Vagina (tissue), 2 donors: ENCODE data around the gene WFIKKN1. TPM values are rescaled to one million over a fixed set of nuclear protein-coding genes. Genes with fewer than 3 reads are reported as not detected.

Source experiments
- DNase-seq, 2 donors: peaks; one replicate each; pipeline ENCODE4 v3.0.0-alpha.2; 2017; ENCODE audit errors: extremely low spot score in 2 of 2
- H3K27ac ChIP-seq: fragments of 200-600 bp; sonication (generic); one replicate; pipeline ENCODE4 v1.5.1; 2019
- H3K27me3 ChIP-seq: fragments of 200-600 bp; sonication (generic); one replicate; pipeline ENCODE4 v1.5.1; 2019
- H3K36me3 ChIP-seq, 2 donors: fragments of 200-600 bp; sonication (generic); one replicate each; pipeline ENCODE4 v1.5.1; 2017 to 2019
- H3K4me1 ChIP-seq: fragments of 200-600 bp; sonication (generic); one replicate; pipeline ENCODE4 v1.5.1; 2019
- H3K4me3 ChIP-seq, 2 donors: fragments of 200-600 bp; sonication (generic); 1 replicate in 1 of 2; 2 replicates in 1 of 2; pipeline ENCODE4 v1.5.1; 2016 to 2019
- H3K9me3 ChIP-seq: fragments of 200-600 bp; sonication (generic); one replicate; pipeline ENCODE4 v1.5.1; 2019
- POLR2A ChIP-seq, 2 donors: fragments of 450-650 bp; IDR thresholded peaks; one replicate each; pipeline ENCODE4 v1.6.1; 2017; ENCODE audit warnings: antibody characterized with exemption in 2 of 2, mild to moderate bottlenecking in 2 of 2, moderate library complexity in 2 of 2
- POLR2AphosphoS5 ChIP-seq, 2 donors: sonication (generic); formaldehyde crosslinking; IDR thresholded peaks; one replicate each; pipeline ENCODE4 v1.9.0; 2017; ENCODE audit warnings: antibody characterized with exemption in 2 of 2, mild to moderate bottlenecking in 2 of 2, low read depth in 1 of 2; ENCODE audit not compliant: insufficient read depth in 1 of 2
- intact Hi-C: fragments of 100-400 bp; cut with DNase I; formaldehyde crosslinking; loops from one replicate; pipeline ENCODE4 v1.15.1; 2023
- total RNA-seq: library from RNA; depleted of rRNA; stranded (reverse); fragments of >200 nt; gene quantifications from one replicate; pipeline ENCODE4 v1.2.3, GENCODE V29; 2016
- TF ChIP-seq, protein P1 (sequence below), 3 experiments: fragments of 450-650 bp in 2 of 3; fragments of 200-600 bp in 1 of 3; sonication (generic) in 1 of 3; IDR thresholded peaks; one replicate each; pipeline ENCODE4 v1.5.1; 2017 to 2019; ENCODE audit warnings: antibody characterized with exemption in 3 of 3, mild to moderate bottlenecking in 2 of 3, moderate library complexity in 2 of 3

WFIKKN1 gene
- total RNA-seq, 1 donor from 2014 or later, result 3.2 TPM

DNA sequence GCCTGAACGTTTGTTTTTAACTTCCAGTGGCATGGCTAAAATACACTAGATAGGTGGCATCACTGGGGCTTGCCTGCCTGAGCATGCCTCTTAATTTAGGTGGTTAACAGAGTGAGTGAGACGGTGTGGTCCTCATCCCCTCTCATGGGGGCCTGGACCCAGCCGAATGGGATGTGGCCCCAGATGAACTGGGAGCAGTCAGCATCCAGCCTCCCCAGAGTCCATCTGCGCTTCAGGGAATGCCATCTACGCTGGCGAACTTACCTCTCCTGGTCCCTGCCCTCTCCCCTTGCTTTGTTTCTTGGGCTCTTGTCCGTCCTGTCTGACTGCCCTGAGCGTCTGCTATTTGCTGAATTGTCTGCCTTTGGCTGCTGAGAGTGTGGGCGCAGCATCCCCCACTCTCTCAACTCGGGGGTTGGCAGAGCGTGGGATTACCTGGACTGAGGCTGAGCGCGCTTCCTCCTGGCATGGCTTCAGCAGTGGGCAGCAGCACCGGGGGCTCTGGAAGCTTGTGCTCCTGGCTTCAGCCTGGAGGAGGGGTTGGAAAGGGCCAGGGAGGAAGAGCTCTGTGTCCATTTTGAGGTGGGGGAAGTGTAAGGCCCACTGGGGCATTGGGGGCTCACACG is 38.8 kb upstream of the WFIKKN1 start:
- no peak for TF ChIP-seq POLR2A (IDR thresholded peaks at IDR 0.05)
- no peak for TF ChIP-seq POLR2AphosphoS5 (IDR thresholded peaks at IDR 0.05; ENCODE audit: insufficient read depth in 1 of 2, low read depth in 1 of 2)
- TF ChIP-seq, protein P1, sequence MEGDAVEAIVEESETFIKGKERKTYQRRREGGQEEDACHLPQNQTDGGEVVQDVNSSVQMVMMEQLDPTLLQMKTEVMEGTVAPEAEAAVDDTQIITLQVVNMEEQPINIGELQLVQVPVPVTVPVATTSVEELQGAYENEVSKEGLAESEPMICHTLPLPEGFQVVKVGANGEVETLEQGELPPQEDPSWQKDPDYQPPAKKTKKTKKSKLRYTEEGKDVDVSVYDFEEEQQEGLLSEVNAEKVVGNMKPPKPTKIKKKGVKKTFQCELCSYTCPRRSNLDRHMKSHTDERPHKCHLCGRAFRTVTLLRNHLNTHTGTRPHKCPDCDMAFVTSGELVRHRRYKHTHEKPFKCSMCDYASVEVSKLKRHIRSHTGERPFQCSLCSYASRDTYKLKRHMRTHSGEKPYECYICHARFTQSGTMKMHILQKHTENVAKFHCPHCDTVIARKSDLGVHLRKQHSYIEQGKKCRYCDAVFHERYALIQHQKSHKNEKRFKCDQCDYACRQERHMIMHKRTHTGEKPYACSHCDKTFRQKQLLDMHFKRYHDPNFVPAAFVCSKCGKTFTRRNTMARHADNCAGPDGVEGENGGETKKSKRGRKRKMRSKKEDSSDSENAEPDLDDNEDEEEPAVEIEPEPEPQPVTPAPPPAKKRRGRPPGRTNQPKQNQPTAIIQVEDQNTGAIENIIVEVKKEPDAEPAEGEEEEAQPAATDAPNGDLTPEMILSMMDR (IDR thresholded peaks at IDR 0.05), result no peak
- Histone ChIP-seq H3K27ac (peak overlapping the region; percentile 22), H3K36me3 (peaks cover 0 to 8% of the 10 kb centered on the region in 2 donors), H3K9me3 (no peaks in the 10 kb centered on the region), H3K4me1 (peaks cover 76% of the 10 kb centered on the region), H3K27me3 (no peaks in the 10 kb centered on the region), H3K4me3 (peak overlapping the region; percentile 1 to 83)
- DNase-seq, result no peak
- intact Hi-C loops, result no loop called here

DNA sequence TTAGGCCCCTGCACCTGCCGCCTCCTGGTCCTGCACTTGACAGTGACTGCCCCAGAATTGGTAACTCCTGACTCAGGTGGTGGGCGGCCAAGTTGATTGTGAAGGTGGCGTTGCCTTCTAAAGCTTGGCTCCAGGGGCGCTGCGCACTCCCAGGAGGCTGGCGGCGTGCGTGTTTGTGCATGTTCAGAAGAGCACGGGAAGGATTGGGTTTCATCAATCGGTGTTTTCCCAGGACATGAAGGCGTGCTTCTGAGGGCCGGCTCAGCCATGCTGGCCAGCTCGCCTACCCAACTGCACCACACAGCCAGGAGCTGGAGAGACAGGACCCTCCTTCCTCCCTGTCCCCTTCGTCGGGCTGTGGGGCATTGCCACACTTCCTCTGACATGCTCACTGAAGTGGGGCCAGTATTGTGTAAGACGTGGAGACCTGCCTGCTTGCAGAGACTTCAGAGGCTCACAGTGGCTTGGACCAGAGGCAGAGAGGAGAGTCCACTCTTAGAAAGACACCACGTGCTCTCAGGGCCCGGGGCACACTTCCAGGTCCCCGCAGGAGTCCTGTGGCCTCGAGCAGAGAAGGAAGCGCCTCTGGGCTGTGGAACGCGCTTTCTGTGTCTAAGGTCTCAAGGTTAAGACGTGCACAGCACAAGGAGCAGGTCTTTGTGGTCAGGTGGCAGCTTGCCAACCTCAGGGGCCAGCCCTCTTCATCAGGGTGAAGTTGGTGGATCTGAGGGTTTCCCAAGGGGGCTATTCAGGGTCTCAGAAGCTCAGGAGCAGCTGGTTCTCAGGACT is 38.1 kb upstream of the WFIKKN1 start:
- no peaks in the 10 kb centered on the region for H3K9me3 ChIP-seq
- intact Hi-C loops, result no loop called here
- H3K36me3 ChIP-seq, result peaks cover 0 to 10% of the 10 kb centered on the region in 2 donors
- no peak for DNase-seq
- peak in 1 of 2 donors; percentile 50 for TF ChIP-seq POLR2AphosphoS5 (IDR thresholded peaks at IDR 0.05; ENCODE audit: insufficient read depth in 1 of 2, low read depth in 1 of 2)
- TF ChIP-seq, protein P1 (IDR thresholded peaks at IDR 0.05), result no peak
- peak overlapping the region; percentile 22 for H3K27ac ChIP-seq
- H3K4me3 ChIP-seq, result peak overlapping the region in 1 of 2 donors; percentile 4
- no peaks in the 10 kb centered on the region for H3K27me3 ChIP-seq
- peaks cover 69% of the 10 kb centered on the region for H3K4me1 ChIP-seq

DNA sequence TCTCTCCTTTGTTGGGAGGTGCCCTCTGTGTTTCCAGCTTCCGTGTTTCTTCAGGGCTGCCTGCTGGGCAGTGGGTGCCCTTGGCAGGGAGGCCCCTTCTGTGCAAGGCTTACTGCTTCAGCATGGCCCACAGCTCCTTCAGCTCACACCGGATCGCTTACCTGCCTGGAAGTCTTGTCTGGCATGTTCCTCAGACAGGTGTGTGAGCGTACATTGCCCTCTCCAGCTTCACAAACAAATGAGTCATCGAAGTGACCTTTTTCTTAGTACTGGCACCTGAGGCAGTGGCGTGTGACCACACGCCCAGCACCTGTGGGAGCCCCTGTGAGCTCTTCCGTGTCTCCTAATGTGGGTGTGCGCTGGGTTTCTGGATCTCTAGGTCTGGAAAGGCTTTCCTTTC is 37.4 kb upstream of the WFIKKN1 start:
- Histone ChIP-seq H3K4me1 (peaks cover 62% of the 10 kb centered on the region), H3K4me3 (peak overlapping the region in 1 of 2 donors; percentile 4), H3K36me3 (peaks cover 0 to 10% of the 10 kb centered on the region in 2 donors), H3K27ac (peak overlapping the region; percentile 22), H3K27me3 (no peaks in the 10 kb centered on the region), H3K9me3 (no peaks in the 10 kb centered on the region)
- no peak for DNase-seq
- intact Hi-C loops, result no loop called here
- TF ChIP-seq POLR2AphosphoS5 (IDR thresholded peaks at IDR 0.05; ENCODE audit: insufficient read depth in 1 of 2, low read depth in 1 of 2) (peak in 1 of 2 donors; percentile 45), POLR2A (IDR thresholded peaks at IDR 0.05) (no peak)
- TF ChIP-seq, protein P1 (IDR thresholded peaks at IDR 0.05), result no peak

DNA sequence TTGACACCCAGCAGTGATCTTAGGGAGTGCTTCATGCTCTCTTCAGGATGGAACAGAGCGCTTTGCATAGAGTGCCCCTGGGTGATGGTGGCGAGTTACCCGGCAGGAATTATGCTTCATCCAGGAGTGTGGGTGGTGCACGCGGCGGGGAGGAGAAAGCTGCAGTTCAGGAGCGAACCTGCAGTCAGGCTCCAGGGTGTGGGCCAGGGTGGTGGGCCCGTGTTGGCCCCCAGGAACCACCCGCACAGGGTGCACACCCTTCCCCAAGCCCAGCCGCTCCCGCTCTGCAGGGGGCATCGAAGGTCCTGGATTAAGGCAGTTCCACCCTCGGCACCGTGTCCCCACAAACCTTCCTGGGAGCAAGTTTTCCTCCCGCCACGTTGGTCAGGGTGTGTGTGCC is 37.0 kb upstream of the WFIKKN1 start:
- intact Hi-C loops, result no loop called here
- H3K27ac ChIP-seq, result no peak overlapping the region
- peaks cover 0 to 10% of the 10 kb centered on the region in 2 donors for H3K36me3 ChIP-seq
- no peak for DNase-seq
- H3K27me3 ChIP-seq, result no peaks in the 10 kb centered on the region
- H3K4me3 ChIP-seq, result no peak overlapping the region
- H3K9me3 ChIP-seq, result no peaks in the 10 kb centered on the region
- no peak for TF ChIP-seq POLR2AphosphoS5 (IDR thresholded peaks at IDR 0.05; ENCODE audit: insufficient read depth in 1 of 2, low read depth in 1 of 2)
- TF ChIP-seq, protein P1 (IDR thresholded peaks at IDR 0.05), result no peak
- TF ChIP-seq POLR2A (IDR thresholded peaks at IDR 0.05), result no peak
- H3K4me1 ChIP-seq, result peaks cover 59% of the 10 kb centered on the region

DNA sequence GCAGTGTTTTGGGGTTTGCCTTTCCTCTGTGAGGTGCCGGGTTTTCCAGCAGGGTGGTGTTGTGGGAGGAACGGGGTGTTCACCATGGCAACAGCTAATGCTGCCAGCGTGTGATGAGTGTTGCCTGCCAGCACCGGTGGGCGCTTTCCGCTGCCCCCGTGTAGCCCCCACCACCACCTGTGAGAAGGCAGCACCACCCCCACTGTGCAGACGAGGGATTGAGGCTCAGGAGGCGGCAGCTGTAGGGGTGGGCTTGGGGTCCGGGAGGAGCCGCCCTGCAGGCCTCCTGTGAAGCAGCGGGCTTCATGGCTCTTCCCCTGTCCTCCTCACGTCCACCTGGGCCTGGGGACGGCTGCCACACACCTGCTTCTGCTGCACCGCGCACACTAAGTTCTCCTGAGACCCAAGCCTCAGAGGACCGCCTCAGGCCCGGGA is 35.7 kb upstream of the WFIKKN1 start:
- H3K36me3 ChIP-seq, result peaks cover 0 to 10% of the 10 kb centered on the region in 2 donors
- TF ChIP-seq POLR2AphosphoS5 (IDR thresholded peaks at IDR 0.05; ENCODE audit: insufficient read depth in 1 of 2, low read depth in 1 of 2), result no peak
- TF ChIP-seq, protein P1 (IDR thresholded peaks at IDR 0.05), result no peak
- H3K27ac ChIP-seq, result no peak overlapping the region
- no peak for DNase-seq
- no peaks in the 10 kb centered on the region for H3K27me3 ChIP-seq
- intact Hi-C loops, result no loop called here
- peaks cover 59% of the 10 kb centered on the region for H3K4me1 ChIP-seq
- no peaks in the 10 kb centered on the region for H3K9me3 ChIP-seq
- H3K4me3 ChIP-seq, result no peak overlapping the region
